Measurements from ENCODE around the gene ATL1.

ATL1 gene

GRCh38 chr14:50559990-50560930 is at the start of gene ATL1:
Gene ATL1 (plus strand): TSS chr14:50560145. CDS start chr14:50560266, 121 bp downstream.
- peak within 1 kb of the TSS; percentile 85 for H3K4me3 ChIP-seq (ENCODE audit: control insufficient read depth, low read depth, low read length)
- no peak for TF ChIP-seq CTCF (conservative IDR thresholded peaks at IDR 0.05; ENCODE audit: control insufficient read depth, insufficient read depth, low read depth, low read length)
- peak; percentile 69 for DNase-seq (ENCODE audit: low read depth)

- no peak for DNase-seq (ENCODE audit: low read depth)
- no peak for TF ChIP-seq CTCF (conservative IDR thresholded peaks at IDR 0.05; ENCODE audit: control insufficient read depth, insufficient read depth, low read depth, low read length)
- H3K4me3 ChIP-seq (ENCODE audit: control insufficient read depth, low read depth, low read length): no peak overlapping the region
Observed at GRCh38 chr14:50510157-50510556, 49.8 kb upstream of the ATL1 start.

- H3K4me3 ChIP-seq (ENCODE audit: control insufficient read depth, low read depth, low read length): no peak overlapping the region
- TF ChIP-seq CTCF (conservative IDR thresholded peaks at IDR 0.05; ENCODE audit: control insufficient read depth, insufficient read depth, low read depth, low read length): no peak
- DNase-seq (ENCODE audit: low read depth): no peak
Observed at GRCh38 chr14:50512463-50512862, 47.5 kb upstream of the ATL1 start.

GRCh38 chr14:50516091-50516490 is 43.9 kb upstream of the ATL1 start:
- DNase-seq (ENCODE audit: low read depth): no peak

GRCh38 chr14:50520947-50521815 is 38.8 kb upstream of the ATL1 start:
- peak; percentile 92 for DNase-seq (ENCODE audit: low read depth)
- TF ChIP-seq CTCF (conservative IDR thresholded peaks at IDR 0.05; ENCODE audit: control insufficient read depth, insufficient read depth, low read depth, low read length): no peak
- no peak overlapping the region for H3K4me3 ChIP-seq (ENCODE audit: control insufficient read depth, low read depth, low read length)

More at GRCh38 chr14:50516091-50516490, 43.9 kb upstream of the ATL1 start:
- no peak for TF ChIP-seq CTCF (conservative IDR thresholded peaks at IDR 0.05; ENCODE audit: control insufficient read depth, insufficient read depth, low read depth, low read length)
- H3K4me3 ChIP-seq (ENCODE audit: control insufficient read depth, low read depth, low read length): no peak overlapping the region

- no peak overlapping the region for H3K4me3 ChIP-seq (ENCODE audit: control insufficient read depth, low read depth, low read length)
- DNase-seq (ENCODE audit: low read depth): peak; percentile 41
- TF ChIP-seq CTCF (conservative IDR thresholded peaks at IDR 0.05; ENCODE audit: control insufficient read depth, insufficient read depth, low read depth, low read length): no peak
Observed at GRCh38 chr14:50521912-50522341, 38.0 kb upstream of the ATL1 start.
